ENCODE measurements around the gene RAB7B.

DNA sequence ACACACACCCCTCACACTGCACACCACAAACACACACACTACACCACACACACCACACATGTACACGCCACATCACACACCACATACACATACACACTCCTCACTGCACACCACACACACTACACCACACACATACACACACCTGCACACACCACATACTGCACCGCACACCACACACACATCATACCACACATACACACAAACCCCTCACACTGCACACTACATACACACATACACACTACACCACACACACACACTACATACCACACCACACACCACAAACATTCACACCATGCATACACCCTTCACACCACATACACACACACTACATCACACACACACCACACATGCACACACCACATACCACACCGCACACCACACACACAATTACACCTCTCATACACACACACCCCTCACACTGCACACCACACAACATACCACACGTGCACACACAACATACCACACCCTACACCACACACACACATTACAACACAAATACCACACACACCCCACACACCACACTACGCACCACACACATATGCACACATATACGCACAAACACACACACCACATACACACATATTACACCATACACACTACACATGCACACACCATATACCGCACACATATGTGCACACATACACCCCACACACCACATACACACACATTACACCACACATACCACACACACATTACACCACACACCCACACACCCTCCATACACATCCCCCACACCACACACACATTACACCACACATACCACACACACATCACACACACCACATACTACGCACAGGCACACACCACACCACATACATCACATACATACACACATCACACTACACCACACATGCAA, 29.6 kb downstream of the RAB7B start:
- TF ChIP-seq, protein P1, sequence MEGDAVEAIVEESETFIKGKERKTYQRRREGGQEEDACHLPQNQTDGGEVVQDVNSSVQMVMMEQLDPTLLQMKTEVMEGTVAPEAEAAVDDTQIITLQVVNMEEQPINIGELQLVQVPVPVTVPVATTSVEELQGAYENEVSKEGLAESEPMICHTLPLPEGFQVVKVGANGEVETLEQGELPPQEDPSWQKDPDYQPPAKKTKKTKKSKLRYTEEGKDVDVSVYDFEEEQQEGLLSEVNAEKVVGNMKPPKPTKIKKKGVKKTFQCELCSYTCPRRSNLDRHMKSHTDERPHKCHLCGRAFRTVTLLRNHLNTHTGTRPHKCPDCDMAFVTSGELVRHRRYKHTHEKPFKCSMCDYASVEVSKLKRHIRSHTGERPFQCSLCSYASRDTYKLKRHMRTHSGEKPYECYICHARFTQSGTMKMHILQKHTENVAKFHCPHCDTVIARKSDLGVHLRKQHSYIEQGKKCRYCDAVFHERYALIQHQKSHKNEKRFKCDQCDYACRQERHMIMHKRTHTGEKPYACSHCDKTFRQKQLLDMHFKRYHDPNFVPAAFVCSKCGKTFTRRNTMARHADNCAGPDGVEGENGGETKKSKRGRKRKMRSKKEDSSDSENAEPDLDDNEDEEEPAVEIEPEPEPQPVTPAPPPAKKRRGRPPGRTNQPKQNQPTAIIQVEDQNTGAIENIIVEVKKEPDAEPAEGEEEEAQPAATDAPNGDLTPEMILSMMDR (IDR thresholded peaks at IDR 0.05) = no peak
- TF ChIP-seq EZH2phosphoT487 (IDR thresholded peaks at IDR 0.05) = no peak
- no peak for TF ChIP-seq EZH2 (IDR thresholded peaks at IDR 0.05)

All from neural progenitor cell (in vitro differentiated cells).